Adrenal gland (tissue), 12 donors: ENCODE measurements around the gene NEGR1. TPM values are rescaled to one million over a fixed set of nuclear protein-coding genes. Genes with fewer than 3 reads are reported as not detected.

Experiments used
- DNase-seq, 7 donors: peaks; one replicate each; pipeline ENCODE4 v3.0.0-alpha.2; 2019 to 2020
- H3K27ac ChIP-seq, 5 donors: fragments of 200-600 bp; sonication (generic) in 4 of 5; 1 replicate in 3 of 5; 2 replicates in 2 of 5; pipeline versions ENCODE4 v1.5.1 to v1.8.0; 2016 to 2020; ENCODE audit warnings: mild to moderate bottlenecking in 1 of 5
- H3K27me3 ChIP-seq: fragments of 200-600 bp; 2 replicates; pipeline ENCODE4 v1.8.0; 2021
- H3K36me3 ChIP-seq, 2 donors: fragments of 200-600 bp; replicated peaks in 1 of 2; 1 replicate in 1 of 2; 2 replicates in 1 of 2; pipeline versions ENCODE4 v1.5.1 to v1.8.0; 2018 to 2022
- H3K4me1 ChIP-seq, 2 donors: fragments of 200-600 bp; replicated peaks in 1 of 2; 1 replicate in 1 of 2; 2 replicates in 1 of 2; pipeline versions ENCODE4 v1.5.1 to v1.8.0; 2018 to 2021
- H3K4me3 ChIP-seq, 4 donors: fragments of 200-600 bp; sonication (generic) in 3 of 4; one replicate each; pipeline ENCODE4 v1.5.1; 2016 to 2018
- H3K9me3 ChIP-seq, 3 donors: fragments of 200-600 bp; sonication (generic) in 1 of 3; replicated peaks in 1 of 3; 1 replicate in 2 of 3; 2 replicates in 1 of 3; pipeline versions ENCODE4 v1.5.1 to v1.8.0; 2016 to 2021
- CTCF ChIP-seq, 6 experiments: fragments of 450-650 bp in 4 of 6; fragments of 200-600 bp in 2 of 6; sonication (generic) in 1 of 6; IDR thresholded peaks; 1 replicate in 5 of 6; 2 replicates in 1 of 6; pipeline versions ENCODE4 v1.5.1 to v1.8.0; 2016 to 2021; ENCODE audit warnings: antibody characterized with exemption in 6 of 6, mild to moderate bottlenecking in 2 of 6, moderate library complexity in 1 of 6
- POLR2A ChIP-seq, 2 donors: fragments of 450-650 bp; IDR thresholded peaks; one replicate each; pipeline ENCODE4 v1.6.1; 2017; ENCODE audit warnings: antibody characterized with exemption in 2 of 2, mild to moderate bottlenecking in 2 of 2, moderate library complexity in 1 of 2
- WGBS, 4 donors: extraction: QIAGEN DNeasy Blood & Tissue Kit in 2 of 4; methylation state at CpG; one replicate each; pipeline versions ENCODE4 v1.1.5 to v1.1.7; 2013 to 2017; 5-methylcytosine and 5-hydroxymethylcytosine counted together
- intact Hi-C, 2 donors: fragments of 100-400 bp; cut with DNase I; formaldehyde crosslinking; loops; one replicate each; pipeline versions ENCODE4 v1.14.1 to v1.15.0; 2022 to 2023
- polyA plus RNA-seq, 3 donors: library from polyadenylated mRNA; stranded (reverse); fragments of 200-250 nt in 2 of 3; fragments of 350-450 nt in 1 of 3; fragmentation: Illumina TruSeq in 1 of 3; extraction: RNeasy Lipid Tissue Mini Kit (QIAGEN cat#74804) in 1 of 3; gene quantifications; one replicate each; pipeline ENCODE4 v1.2.3, GENCODE V29; 2013 to 2014
- total RNA-seq, 9 donors: library from RNA; depleted of rRNA in 4 of 9; stranded (reverse); fragments of >200 nt in 4 of 9; fragments of 120-200 nt in 1 of 9; fragmentation: NEBNext Ultra II Directional in 1 of 9; extraction: Animal tissue kit (Norgen Biotek cat#: 25700) in 1 of 9; gene quantifications; one replicate each; pipeline versions ENCODE4 v1.1.0 to v1.2.4, GENCODE V29; 2013 to 2023
- donor health status: healthy with polysubstance abuse.
- donor health status: Bipolar disorder and iron deficiency.
- donor health status: DM: yes; HTN: yes; CAD: no.
- donor health status: DM: no; HTN: no; CAD: no.
- donor health status: DM: no; HTN: no; CAD: no.
- donor health status: DM: yes; HTN: yes; CAD: no.

The NEGR1 gene
- total and polyA plus RNA-seq, 12 donors = 1.1 to 7.4 (median 4.0) TPM

- no peak overlapping the region for H3K4me3 ChIP-seq
- WGBS, 4 donors = 49 to 67% (median 55%) methylated on average over 2 of the region's 2 CpGs
- H3K27ac ChIP-seq = no peak overlapping the region
- no peaks in the 10 kb centered on the region for H3K4me1 ChIP-seq
- no peaks in the 10 kb centered on the region for H3K9me3 ChIP-seq
- H3K36me3 ChIP-seq = no peaks in the 10 kb centered on the region
- H3K27me3 ChIP-seq = no peaks in the 10 kb centered on the region
- intact Hi-C loops = no loop called here
- TF ChIP-seq CTCF (IDR thresholded peaks at IDR 0.05) (no peak), POLR2A (IDR thresholded peaks at IDR 0.05) (no peak)
- DNase-seq = no peak
Measured at GRCh38 chr1:71783071-71783470, 499.3 kb downstream of the NEGR1 start.

GRCh38 chr1:71781450-71781849 is 500.9 kb downstream of the NEGR1 start:
- TF ChIP-seq POLR2A (IDR thresholded peaks at IDR 0.05) (no peak), CTCF (IDR thresholded peaks at IDR 0.05) (no peak)
- Histone ChIP-seq H3K27ac (no peak overlapping the region), H3K9me3 (no peaks in the 10 kb centered on the region), H3K4me3 (no peak overlapping the region), H3K27me3 (no peaks in the 10 kb centered on the region), H3K4me1 (no peaks in the 10 kb centered on the region), H3K36me3 (no peaks in the 10 kb centered on the region)
- intact Hi-C loops = no loop called here
- no peak for DNase-seq
- 74 to 84% (median 82%) methylated on average over 4 of the region's 4 CpGs for WGBS, 4 donors

- DNase-seq = no peak
- no peaks in the 10 kb centered on the region for H3K9me3 ChIP-seq
- H3K36me3 ChIP-seq = no peaks in the 10 kb centered on the region
- no peak for TF ChIP-seq CTCF (IDR thresholded peaks at IDR 0.05)
- no peak for TF ChIP-seq POLR2A (IDR thresholded peaks at IDR 0.05)
- intact Hi-C loops = no loop called here
- H3K4me3 ChIP-seq = no peak overlapping the region
- H3K27me3 ChIP-seq = no peaks in the 10 kb centered on the region
- no peaks in the 10 kb centered on the region for H3K4me1 ChIP-seq
- 83 to 89% (median 86%) methylated on average over 3 of the region's 3 CpGs for WGBS, 4 donors
- H3K27ac ChIP-seq = no peak overlapping the region
Measured at GRCh38 chr1:71780681-71781080, 501.7 kb downstream of the NEGR1 start.

- H3K9me3 ChIP-seq = no peaks in the 10 kb centered on the region
- DNase-seq = no peak
- WGBS, 4 donors = 29 to 49% (median 31%) methylated on average over 1 of the region's 1 CpG
- no peak overlapping the region for H3K4me3 ChIP-seq
- TF ChIP-seq POLR2A (IDR thresholded peaks at IDR 0.05) (no peak), CTCF (IDR thresholded peaks at IDR 0.05) (no peak)
- H3K27ac ChIP-seq = no peak overlapping the region
- H3K27me3 ChIP-seq = no peaks in the 10 kb centered on the region
- H3K36me3 ChIP-seq = no peaks in the 10 kb centered on the region
- intact Hi-C loops = no loop called here
- H3K4me1 ChIP-seq = no peaks in the 10 kb centered on the region
Measured at GRCh38 chr1:71778940-71779339, 503.4 kb downstream of the NEGR1 start.
